ENCODE measurements around the gene NTN5.
"Not testable (repeated sequence)": the region's sequence is repeated elsewhere in the genome, so short reads cannot be mapped to it uniquely, and the experiment has no call there.

The NTN5 gene

GRCh38 chr19:48695743-48696352, 23.0 kb upstream of the NTN5 start, which contains the start of gene FUT2:
Gene FUT2, plus strand, starts transcription at chr19:48695971. Its CDS starts 6,986 bp downstream, at chr19:48702957.
- peak within 1 kb of the TSS; percentile 56 for H3K4me3 ChIP-seq (ENCODE audit: low read length)
- H3K4me1 ChIP-seq (ENCODE audit: control insufficient read depth, insufficient read depth, low read length) = peaks cover 9% of the 10 kb centered on the region
- peaks cover 12% of the 10 kb centered on the region for H3K27me3 ChIP-seq (replicated peaks; ENCODE audit: control insufficient read depth, insufficient read depth, low read length)
- H3K36me3 ChIP-seq (ENCODE audit: control insufficient read depth, insufficient read depth, low read length, severe bottlenecking) = no peaks in the 10 kb centered on the region
- H3K9me3 ChIP-seq (ENCODE audit: control insufficient read depth, low read length) = no peaks in the 10 kb centered on the region
- DNase-seq (ENCODE audit: low read depth) = no peak
- no peak within 1 kb of the TSS for H3K9ac ChIP-seq (ENCODE audit: low read length)

GRCh38 chr19:48693629-48694028, 20.8 kb upstream of the NTN5 start:
- H3K4me3 ChIP-seq (ENCODE audit: low read length); H3K9me3 ChIP-seq (ENCODE audit: control insufficient read depth, low read length); DNase-seq (ENCODE audit: low read depth); H3K9ac ChIP-seq (ENCODE audit: low read length); H3K4me1 ChIP-seq (ENCODE audit: control insufficient read depth, insufficient read depth, low read length); H3K36me3 ChIP-seq (ENCODE audit: control insufficient read depth, insufficient read depth, low read length, severe bottlenecking): not testable (repeated sequence)
- peaks cover 12% of the 10 kb centered on the region for H3K27me3 ChIP-seq (replicated peaks; ENCODE audit: control insufficient read depth, insufficient read depth, low read length)

GRCh38 chr19:48689449-48689848, 16.6 kb upstream of the NTN5 start:
- Histone ChIP-seq H3K9ac (ENCODE audit: low read length) (no peak overlapping the region), H3K9me3 (ENCODE audit: control insufficient read depth, low read length) (no peaks in the 10 kb centered on the region), H3K4me3 (ENCODE audit: low read length) (no peak overlapping the region), H3K27me3 (replicated peaks; ENCODE audit: control insufficient read depth, insufficient read depth, low read length) (no peaks in the 10 kb centered on the region), H3K4me1 (ENCODE audit: control insufficient read depth, insufficient read depth, low read length) (no peaks in the 10 kb centered on the region), H3K36me3 (ENCODE audit: control insufficient read depth, insufficient read depth, low read length, severe bottlenecking) (no peaks in the 10 kb centered on the region)
- DNase-seq (ENCODE audit: low read depth) = no peak

- H3K4me1 ChIP-seq (ENCODE audit: control insufficient read depth, insufficient read depth, low read length) = no peaks in the 10 kb centered on the region
- H3K27me3 ChIP-seq (replicated peaks; ENCODE audit: control insufficient read depth, insufficient read depth, low read length) = no peaks in the 10 kb centered on the region
- no peaks in the 10 kb centered on the region for H3K9me3 ChIP-seq (ENCODE audit: control insufficient read depth, low read length)
- no peak overlapping the region for H3K9ac ChIP-seq (ENCODE audit: low read length)
- no peak overlapping the region for H3K4me3 ChIP-seq (ENCODE audit: low read length)
- DNase-seq (ENCODE audit: low read depth) = no peak
- no peaks in the 10 kb centered on the region for H3K36me3 ChIP-seq (ENCODE audit: control insufficient read depth, insufficient read depth, low read length, severe bottlenecking)
Measured at GRCh38 chr19:48687776-48688175, 15.0 kb upstream of the NTN5 start.

- not testable (repeated sequence) for H3K36me3 ChIP-seq (ENCODE audit: control insufficient read depth, insufficient read depth, low read length, severe bottlenecking); DNase-seq (ENCODE audit: low read depth); H3K4me3 ChIP-seq (ENCODE audit: low read length); H3K9me3 ChIP-seq (ENCODE audit: control insufficient read depth, low read length); H3K27me3 ChIP-seq (replicated peaks; ENCODE audit: control insufficient read depth, insufficient read depth, low read length); H3K4me1 ChIP-seq (ENCODE audit: control insufficient read depth, insufficient read depth, low read length); H3K9ac ChIP-seq (ENCODE audit: low read length)
Measured at GRCh38 chr19:48686637-48687036, 13.8 kb upstream of the NTN5 start.

GRCh38 chr19:48686088-48686487, 13.3 kb upstream of the NTN5 start:
- Histone ChIP-seq H3K9ac (ENCODE audit: low read length) (no peak overlapping the region), H3K36me3 (ENCODE audit: control insufficient read depth, insufficient read depth, low read length, severe bottlenecking) (no peaks in the 10 kb centered on the region), H3K27me3 (replicated peaks; ENCODE audit: control insufficient read depth, insufficient read depth, low read length) (no peaks in the 10 kb centered on the region), H3K4me3 (ENCODE audit: low read length) (no peak overlapping the region), H3K9me3 (ENCODE audit: control insufficient read depth, low read length) (no peaks in the 10 kb centered on the region), H3K4me1 (ENCODE audit: control insufficient read depth, insufficient read depth, low read length) (no peaks in the 10 kb centered on the region)
- no peak for DNase-seq (ENCODE audit: low read depth)

GRCh38 chr19:48685583-48685982, 12.8 kb upstream of the NTN5 start:
- H3K4me1 ChIP-seq (ENCODE audit: control insufficient read depth, insufficient read depth, low read length) = no peaks in the 10 kb centered on the region
- H3K9ac ChIP-seq (ENCODE audit: low read length) = no peak overlapping the region
- no peaks in the 10 kb centered on the region for H3K27me3 ChIP-seq (replicated peaks; ENCODE audit: control insufficient read depth, insufficient read depth, low read length)
- no peak overlapping the region for H3K4me3 ChIP-seq (ENCODE audit: low read length)
- no peak for DNase-seq (ENCODE audit: low read depth)
- no peaks in the 10 kb centered on the region for H3K36me3 ChIP-seq (ENCODE audit: control insufficient read depth, insufficient read depth, low read length, severe bottlenecking)
- H3K9me3 ChIP-seq (ENCODE audit: control insufficient read depth, low read length) = no peaks in the 10 kb centered on the region

- DNase-seq (ENCODE audit: low read depth) = no peak
- H3K4me1 ChIP-seq (ENCODE audit: control insufficient read depth, insufficient read depth, low read length) = no peaks in the 10 kb centered on the region
- peak overlapping the region; percentile 39 for H3K9ac ChIP-seq (ENCODE audit: low read length)
- H3K36me3 ChIP-seq (ENCODE audit: control insufficient read depth, insufficient read depth, low read length, severe bottlenecking) = no peaks in the 10 kb centered on the region
- no peaks in the 10 kb centered on the region for H3K9me3 ChIP-seq (ENCODE audit: control insufficient read depth, low read length)
- H3K27me3 ChIP-seq (replicated peaks; ENCODE audit: control insufficient read depth, insufficient read depth, low read length) = no peaks in the 10 kb centered on the region
- H3K4me3 ChIP-seq (ENCODE audit: low read length) = peak overlapping the region; percentile 68
Measured at GRCh38 chr19:48683349-48683748, 10.5 kb upstream of the NTN5 start.

GRCh38 chr19:48681127-48681470, 8.3 kb upstream of the NTN5 start:
- Histone ChIP-seq H3K4me3 (ENCODE audit: low read length) (no peak overlapping the region), H3K27me3 (replicated peaks; ENCODE audit: control insufficient read depth, insufficient read depth, low read length) (peaks cover 4% of the 10 kb centered on the region), H3K9me3 (ENCODE audit: control insufficient read depth, low read length) (no peaks in the 10 kb centered on the region), H3K9ac (ENCODE audit: low read length) (no peak overlapping the region), H3K36me3 (ENCODE audit: control insufficient read depth, insufficient read depth, low read length, severe bottlenecking) (no peaks in the 10 kb centered on the region), H3K4me1 (ENCODE audit: control insufficient read depth, insufficient read depth, low read length) (no peaks in the 10 kb centered on the region)
- DNase-seq (ENCODE audit: low read depth) = peak; percentile 17

GRCh38 chr19:48680436-48681126, 7.8 kb upstream of the NTN5 start:
- Histone ChIP-seq H3K9ac (ENCODE audit: low read length) (no peak overlapping the region), H3K4me1 (ENCODE audit: control insufficient read depth, insufficient read depth, low read length) (no peaks in the 10 kb centered on the region), H3K27me3 (replicated peaks; ENCODE audit: control insufficient read depth, insufficient read depth, low read length) (peaks cover 4% of the 10 kb centered on the region), H3K4me3 (ENCODE audit: low read length) (no peak overlapping the region), H3K9me3 (ENCODE audit: control insufficient read depth, low read length) (no peaks in the 10 kb centered on the region), H3K36me3 (ENCODE audit: control insufficient read depth, insufficient read depth, low read length, severe bottlenecking) (no peaks in the 10 kb centered on the region)
- DNase-seq (ENCODE audit: low read depth) = no peak

- H3K9ac ChIP-seq (ENCODE audit: low read length); H3K9me3 ChIP-seq (ENCODE audit: control insufficient read depth, low read length); H3K36me3 ChIP-seq (ENCODE audit: control insufficient read depth, insufficient read depth, low read length, severe bottlenecking); H3K4me3 ChIP-seq (ENCODE audit: low read length); H3K4me1 ChIP-seq (ENCODE audit: control insufficient read depth, insufficient read depth, low read length); DNase-seq (ENCODE audit: low read depth); H3K27me3 ChIP-seq (replicated peaks; ENCODE audit: control insufficient read depth, insufficient read depth, low read length): not testable (repeated sequence)
Measured at GRCh38 chr19:48680006-48680405, 7.2 kb upstream of the NTN5 start.

- Histone ChIP-seq H3K9me3 (ENCODE audit: control insufficient read depth, low read length) (no peaks in the 10 kb centered on the region), H3K9ac (ENCODE audit: low read length) (no peak overlapping the region), H3K4me3 (ENCODE audit: low read length) (no peak overlapping the region), H3K4me1 (ENCODE audit: control insufficient read depth, insufficient read depth, low read length) (no peaks in the 10 kb centered on the region), H3K27me3 (replicated peaks; ENCODE audit: control insufficient read depth, insufficient read depth, low read length) (peaks cover 7% of the 10 kb centered on the region), H3K36me3 (ENCODE audit: control insufficient read depth, insufficient read depth, low read length, severe bottlenecking) (no peaks in the 10 kb centered on the region)
- no peak for DNase-seq (ENCODE audit: low read depth)
Measured at GRCh38 chr19:48678201-48678600, 5.4 kb upstream of the NTN5 start.

Data from adipocyte (in vitro differentiated cells).